Choroid plexus epithelial cell (primary cell): Measurements from ENCODE around the gene PPP1R14D.

ENCODE experiments used
- DNase-seq: peaks from one replicate; pipeline ENCODE4 v3.0.0-alpha.2; 2010; ENCODE audit warnings: low read depth
- H3K4me3 ChIP-seq: 2 replicates; pipeline ENCODE4 v1.5.1; 2011; ENCODE audit warnings: low read depth, mild to moderate bottlenecking, control low read depth, low read length, moderate library complexity
- TF ChIP-seq, protein P1 (sequence below): conservative IDR thresholded peaks from 2 replicates; pipeline ENCODE4 v1.5.1; 2011; ENCODE audit warnings: low read depth, mild to moderate bottlenecking, control low read depth, inconsistent platforms, low read length, moderate library complexity

The PPP1R14D gene

DNA sequence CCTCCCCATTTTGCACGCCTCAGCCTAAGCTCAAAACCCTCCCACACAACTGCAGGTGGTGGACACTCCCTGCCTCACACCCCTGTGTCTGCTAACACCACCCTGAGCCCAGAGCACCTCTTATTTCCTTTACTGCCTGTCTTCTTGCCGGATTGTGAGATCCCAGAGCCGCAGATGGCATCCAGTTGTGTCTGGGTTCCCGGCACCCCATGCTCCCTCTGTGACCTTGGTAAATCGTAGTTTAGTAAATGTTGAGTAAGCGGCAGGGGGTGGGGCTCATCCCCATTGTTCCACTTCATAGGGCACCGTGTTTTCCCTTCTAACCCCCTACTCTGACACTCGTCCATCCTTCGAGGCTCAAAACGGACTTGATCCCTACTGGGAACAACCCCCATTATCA is 30.2 kb upstream of the PPP1R14D start:
- TF ChIP-seq, protein P1, sequence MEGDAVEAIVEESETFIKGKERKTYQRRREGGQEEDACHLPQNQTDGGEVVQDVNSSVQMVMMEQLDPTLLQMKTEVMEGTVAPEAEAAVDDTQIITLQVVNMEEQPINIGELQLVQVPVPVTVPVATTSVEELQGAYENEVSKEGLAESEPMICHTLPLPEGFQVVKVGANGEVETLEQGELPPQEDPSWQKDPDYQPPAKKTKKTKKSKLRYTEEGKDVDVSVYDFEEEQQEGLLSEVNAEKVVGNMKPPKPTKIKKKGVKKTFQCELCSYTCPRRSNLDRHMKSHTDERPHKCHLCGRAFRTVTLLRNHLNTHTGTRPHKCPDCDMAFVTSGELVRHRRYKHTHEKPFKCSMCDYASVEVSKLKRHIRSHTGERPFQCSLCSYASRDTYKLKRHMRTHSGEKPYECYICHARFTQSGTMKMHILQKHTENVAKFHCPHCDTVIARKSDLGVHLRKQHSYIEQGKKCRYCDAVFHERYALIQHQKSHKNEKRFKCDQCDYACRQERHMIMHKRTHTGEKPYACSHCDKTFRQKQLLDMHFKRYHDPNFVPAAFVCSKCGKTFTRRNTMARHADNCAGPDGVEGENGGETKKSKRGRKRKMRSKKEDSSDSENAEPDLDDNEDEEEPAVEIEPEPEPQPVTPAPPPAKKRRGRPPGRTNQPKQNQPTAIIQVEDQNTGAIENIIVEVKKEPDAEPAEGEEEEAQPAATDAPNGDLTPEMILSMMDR: no peak
- no peak overlapping the region for H3K4me3 ChIP-seq
- DNase-seq: no peak

DNA sequence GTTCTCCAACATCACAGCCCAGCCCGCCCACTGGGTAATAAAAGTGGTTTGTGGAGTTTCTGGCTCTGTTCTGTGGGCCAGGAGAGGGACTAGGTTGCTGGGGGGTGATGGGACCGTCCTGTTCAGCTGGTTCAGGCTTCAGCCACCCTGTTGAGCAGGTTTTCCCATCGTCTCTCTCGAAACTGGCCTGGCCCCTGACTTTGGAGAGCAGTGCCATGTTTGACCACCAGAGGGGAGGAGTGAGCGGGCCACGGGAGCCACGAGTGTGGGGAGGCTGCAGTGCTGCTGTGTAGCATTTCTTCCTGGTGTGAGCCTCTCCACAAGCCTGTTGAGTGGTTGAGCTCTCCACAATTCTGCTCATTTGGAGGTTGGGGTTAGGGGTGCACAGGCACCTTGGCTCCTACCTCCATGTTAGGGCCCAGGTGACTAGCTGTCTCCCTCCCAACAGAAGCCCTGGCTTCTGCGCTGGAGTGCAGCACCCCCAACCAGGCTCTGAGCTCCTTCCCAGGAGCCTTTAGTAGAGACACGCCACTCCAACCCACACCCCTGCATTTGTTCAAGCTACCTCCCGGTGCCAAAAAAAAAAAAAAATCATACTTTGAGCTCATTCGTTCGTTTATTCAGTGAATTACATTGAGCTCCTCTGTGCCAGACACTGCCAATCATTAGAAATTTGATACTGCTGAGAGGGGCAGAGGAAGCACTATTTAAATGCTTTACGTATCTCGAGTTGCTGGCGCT is 29.3 kb upstream of the PPP1R14D start:
- no peak overlapping the region for H3K4me3 ChIP-seq
- TF ChIP-seq, protein P1: peak; percentile 98
- peak; percentile 75 for DNase-seq

DNA sequence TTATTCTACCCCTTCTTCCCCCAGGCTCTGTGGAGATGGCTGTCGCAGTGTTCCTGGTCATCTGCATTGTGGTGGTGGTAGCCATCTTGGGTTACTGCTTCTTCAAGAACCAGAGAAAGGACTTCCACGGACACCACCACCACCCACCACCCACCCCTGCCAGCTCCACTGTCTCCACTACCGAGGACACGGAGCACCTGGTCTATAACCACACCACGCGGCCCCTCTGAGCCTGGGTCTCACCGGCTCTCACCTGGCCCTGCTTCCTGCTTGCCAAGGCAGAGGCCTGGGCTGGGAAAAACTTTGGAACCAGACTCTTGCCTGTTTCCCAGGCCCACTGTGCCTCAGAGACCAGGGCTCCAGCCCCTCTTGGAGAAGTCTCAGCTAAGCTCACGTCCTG is 28.2 kb upstream of the PPP1R14D start:
- no peak for DNase-seq
- no peak overlapping the region for H3K4me3 ChIP-seq
- TF ChIP-seq, protein P1: no peak

DNA sequence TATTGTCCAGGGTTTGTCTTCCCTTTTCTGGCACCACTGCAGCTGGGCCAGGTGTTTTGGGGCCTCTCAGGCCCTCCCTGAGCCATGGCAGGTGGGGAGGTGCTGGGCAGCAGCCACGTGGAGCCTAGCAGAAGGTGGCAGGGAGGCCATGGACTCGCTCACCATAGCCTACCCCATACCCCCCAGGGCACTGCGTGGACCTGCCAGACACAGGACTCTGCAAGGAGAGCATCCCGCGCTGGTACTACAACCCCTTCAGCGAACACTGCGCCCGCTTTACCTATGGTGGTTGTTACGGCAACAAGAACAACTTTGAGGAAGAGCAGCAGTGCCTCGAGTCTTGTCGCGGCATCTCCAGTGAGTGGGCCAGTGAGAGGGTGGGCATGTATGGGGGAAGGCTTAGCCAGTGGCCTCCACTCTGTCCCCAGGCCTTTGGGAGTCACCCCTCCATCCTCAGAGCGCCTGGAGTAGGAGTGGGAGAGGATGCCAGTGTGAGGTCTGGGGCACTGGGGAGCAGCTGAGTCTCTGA is 27.3 kb upstream of the PPP1R14D start:
- H3K4me3 ChIP-seq: no peak overlapping the region
- TF ChIP-seq, protein P1: no peak
- no peak for DNase-seq

DNA sequence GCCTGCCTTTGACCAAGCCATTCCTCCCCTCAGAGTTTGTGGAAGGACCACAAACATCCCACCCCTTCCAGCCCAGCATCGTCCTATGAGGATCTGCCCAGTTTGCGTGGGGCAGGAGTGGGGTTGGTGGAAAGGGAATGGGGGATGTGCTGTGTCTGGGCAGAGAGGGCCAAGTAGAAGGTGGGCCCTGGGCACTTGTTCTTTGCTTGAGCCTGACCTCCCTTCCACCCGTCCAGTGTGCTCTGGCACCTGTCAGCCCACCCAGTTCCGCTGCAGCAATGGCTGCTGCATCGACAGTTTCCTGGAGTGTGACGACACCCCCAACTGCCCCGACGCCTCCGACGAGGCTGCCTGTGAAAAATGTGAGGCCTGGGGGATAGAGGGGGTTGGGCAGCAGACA is 25.7 kb upstream of the PPP1R14D start:
- H3K4me3 ChIP-seq: no peak overlapping the region
- TF ChIP-seq, protein P1: no peak
- no peak for DNase-seq

DNA sequence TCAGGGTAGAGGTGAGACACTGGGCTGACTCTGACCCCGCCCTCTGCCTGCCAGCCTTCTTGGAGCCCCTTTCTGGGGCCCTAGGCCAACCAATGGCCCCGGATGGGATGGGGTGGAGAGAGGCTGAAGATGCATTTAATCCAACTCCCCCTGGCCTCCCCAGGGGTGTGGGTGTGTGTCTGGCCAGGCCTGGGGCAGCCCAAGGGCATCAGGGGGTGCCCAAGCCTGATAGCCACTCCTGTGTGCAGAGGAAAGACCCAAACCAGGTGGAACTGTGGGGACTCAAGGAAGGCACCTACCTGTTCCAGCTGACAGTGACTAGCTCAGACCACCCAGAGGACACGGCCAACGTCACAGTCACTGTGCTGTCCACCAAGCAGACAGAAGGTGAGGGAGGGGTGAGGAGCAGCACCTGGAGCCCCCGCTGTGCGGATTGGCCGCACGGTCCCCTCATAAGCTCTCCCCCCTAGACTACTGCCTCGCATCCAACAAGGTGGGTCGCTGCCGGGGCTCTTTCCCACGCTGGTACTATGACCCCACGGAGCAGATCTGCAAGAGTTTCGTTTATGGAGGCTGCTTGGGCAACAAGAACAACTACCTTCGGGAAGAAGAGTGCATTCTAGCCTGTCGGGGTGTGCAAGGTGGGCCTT is 24.9 kb upstream of the PPP1R14D start:
- no peak overlapping the region for H3K4me3 ChIP-seq
- DNase-seq: no peak
- TF ChIP-seq, protein P1: no peak

DNA sequence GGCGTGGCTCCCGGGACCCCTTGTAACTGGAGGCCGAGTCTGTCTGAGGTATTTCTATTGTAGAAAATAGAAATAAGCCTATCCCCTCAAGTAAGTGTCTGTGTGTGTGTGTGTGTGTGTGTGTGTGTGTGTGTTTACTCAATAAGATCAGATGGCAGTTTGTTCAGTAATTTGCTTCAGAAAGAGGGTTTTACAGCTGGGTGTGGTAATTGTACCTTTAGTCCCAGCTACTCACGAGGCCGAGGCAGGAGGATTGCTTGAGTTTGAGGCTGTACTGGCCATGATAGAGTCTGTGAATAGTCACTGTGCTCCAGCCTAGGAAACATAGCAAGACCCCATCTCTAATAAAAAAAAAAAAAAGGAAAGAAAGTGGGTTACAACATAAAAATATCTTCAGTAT is 24.0 kb upstream of the PPP1R14D start:
- H3K4me3 ChIP-seq: no peak overlapping the region
- no peak for DNase-seq
- TF ChIP-seq, protein P1: no peak
